CD4-positive, alpha-beta T cell treated with Interleukin-6 for 4 hours (primary cell): ENCODE results near the gene MAST1.
A peak's percentile ranks its signal among the peaks of the same experiment; 100 is the strongest.
"Not testable (repeated sequence)": the region's sequence is repeated elsewhere in the genome, so short reads cannot be mapped to it uniquely, and the experiment has no call there.

ENCODE experiments used
- DNase-seq: peaks from one replicate; pipeline ENCODE4 v3.0.0-alpha.2; 2020; ENCODE audit warnings: mixed read lengths

The MAST1 gene

GRCh38 chr19:12841094-12841493 is 2.8 kb downstream of the MAST1 start:
- peak; percentile 15 for DNase-seq

GRCh38 chr19:12842511-12842910 is 4.2 kb downstream of the MAST1 start:
- no peak for DNase-seq

DNA sequence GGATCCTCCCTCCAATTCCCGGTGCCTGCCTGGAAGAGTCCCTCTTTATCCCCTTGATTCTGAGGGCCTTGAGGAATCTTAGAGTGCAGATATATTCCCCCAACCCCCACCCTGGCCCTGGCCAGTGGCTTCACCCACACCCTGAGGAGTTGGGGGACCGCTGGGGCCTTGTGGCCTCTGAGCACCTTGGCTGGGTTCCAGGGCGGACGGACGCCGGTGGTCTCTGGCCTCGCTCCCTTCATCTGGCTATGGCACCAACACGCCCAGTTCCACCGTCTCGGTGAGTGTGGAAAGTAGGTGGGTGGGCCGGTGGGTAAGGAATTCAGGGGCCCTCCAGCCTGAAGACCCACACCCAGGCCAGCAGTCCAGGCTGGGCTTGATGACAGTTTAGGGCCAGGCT is 5.0 kb downstream of the MAST1 start:
- no peak for DNase-seq

DNA sequence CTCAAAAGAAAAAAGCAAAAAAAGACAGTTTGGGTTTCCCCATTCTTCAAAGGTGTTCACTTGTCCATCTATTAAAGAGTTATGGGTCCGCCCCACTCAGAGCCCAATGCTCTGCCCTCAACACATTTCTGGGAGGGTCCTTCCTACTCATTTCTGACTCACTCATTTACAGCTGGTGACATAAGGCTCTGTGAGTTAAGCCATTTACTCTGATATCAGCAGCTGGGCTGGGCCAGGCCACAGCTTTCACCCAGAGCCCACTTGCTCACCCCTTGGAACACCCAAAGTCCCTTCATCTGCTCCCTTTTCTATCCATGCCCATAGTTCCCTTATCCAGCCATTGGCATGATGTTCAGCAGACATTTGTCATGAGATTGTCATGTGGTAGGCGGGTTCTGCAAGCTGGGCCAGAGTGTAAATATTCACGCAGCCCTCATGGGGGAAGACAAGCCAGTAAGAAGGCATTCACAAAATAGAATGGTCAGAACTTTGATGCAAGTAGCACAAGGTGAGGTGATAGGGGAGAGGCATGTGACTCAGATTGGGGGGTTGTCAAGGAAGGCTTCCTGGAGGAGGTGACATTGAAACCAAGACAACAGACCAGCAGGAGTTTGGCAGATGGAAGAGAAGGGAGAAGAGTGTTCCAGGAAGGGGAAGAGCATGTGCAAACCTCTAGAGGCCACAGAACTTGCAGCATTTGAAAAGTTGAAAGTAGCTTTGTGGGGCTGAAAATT is 5.9 kb downstream of the MAST1 start:
- no peak for DNase-seq

DNA sequence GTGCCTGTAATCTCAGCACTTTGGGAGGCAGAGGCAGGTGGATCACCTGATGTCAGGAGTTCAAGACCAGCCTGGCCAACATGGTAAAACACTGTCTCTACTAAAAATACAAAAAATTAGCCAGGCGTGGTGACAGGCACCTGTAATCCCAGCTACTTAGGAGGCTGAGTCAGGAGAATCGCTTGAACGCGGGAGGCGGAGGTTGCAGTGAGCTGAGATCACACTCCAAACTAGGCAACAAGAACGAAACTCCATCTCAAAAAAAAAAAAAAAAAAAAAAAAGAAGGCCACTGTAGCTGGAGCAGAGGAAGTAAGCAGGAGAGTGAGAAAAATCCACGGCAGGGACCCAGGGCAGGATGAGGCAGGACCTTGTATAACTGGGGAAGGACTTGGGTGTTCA is 8.3 kb downstream of the MAST1 start:
- not testable (repeated sequence) for DNase-seq

DNA sequence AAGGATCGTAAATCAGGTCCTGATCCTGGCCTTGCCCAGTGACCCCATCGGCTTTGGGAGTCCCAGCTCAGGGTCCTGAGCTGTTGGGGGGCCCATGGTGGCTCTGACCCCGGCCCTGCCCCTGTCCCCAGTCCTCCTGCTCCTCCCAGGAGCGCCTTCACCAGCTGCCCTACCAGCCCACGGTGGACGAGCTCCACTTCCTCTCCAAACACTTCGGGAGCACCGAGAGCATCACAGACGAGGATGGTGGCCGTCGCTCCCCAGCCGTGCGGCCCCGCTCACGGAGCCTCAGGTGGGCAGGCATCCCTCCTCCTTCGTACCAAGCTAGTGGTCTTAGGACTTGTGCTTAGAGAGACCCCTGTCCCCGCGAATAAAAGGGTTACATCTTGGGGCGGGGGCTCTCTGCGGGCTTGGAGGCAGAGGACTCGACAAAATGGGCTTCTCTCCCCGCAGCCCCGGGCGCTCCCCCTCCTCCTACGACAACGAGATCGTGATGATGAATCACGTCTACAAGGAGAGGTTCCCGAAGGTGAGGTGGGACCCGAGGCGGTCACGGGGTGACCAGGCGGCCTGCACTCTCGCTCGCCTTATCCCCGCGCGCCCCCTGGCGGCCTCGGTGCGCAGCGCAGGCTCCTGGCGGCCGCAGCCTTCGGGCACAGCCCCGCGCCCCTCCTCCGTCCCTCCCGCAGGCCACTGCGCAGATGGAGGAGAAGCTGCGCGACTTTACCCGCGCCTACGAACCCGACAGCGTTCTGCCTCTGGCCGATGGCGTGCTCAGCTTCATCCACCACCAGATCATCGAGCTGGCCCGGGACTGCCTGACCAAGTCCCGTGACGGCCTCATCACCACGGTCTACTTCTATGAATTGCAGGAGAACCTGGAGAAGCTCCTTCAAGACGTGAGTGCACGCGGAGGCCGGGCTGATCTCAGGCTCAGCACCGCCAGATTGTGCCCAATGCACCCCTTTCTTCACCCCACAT is 9.1 kb downstream of the MAST1 start:
- peak; percentile 83 for DNase-seq

- no peak for DNase-seq
These were observed 18.3 kb downstream of the MAST1 start for GRCh38 chr19:12856653-12857052.

DNA sequence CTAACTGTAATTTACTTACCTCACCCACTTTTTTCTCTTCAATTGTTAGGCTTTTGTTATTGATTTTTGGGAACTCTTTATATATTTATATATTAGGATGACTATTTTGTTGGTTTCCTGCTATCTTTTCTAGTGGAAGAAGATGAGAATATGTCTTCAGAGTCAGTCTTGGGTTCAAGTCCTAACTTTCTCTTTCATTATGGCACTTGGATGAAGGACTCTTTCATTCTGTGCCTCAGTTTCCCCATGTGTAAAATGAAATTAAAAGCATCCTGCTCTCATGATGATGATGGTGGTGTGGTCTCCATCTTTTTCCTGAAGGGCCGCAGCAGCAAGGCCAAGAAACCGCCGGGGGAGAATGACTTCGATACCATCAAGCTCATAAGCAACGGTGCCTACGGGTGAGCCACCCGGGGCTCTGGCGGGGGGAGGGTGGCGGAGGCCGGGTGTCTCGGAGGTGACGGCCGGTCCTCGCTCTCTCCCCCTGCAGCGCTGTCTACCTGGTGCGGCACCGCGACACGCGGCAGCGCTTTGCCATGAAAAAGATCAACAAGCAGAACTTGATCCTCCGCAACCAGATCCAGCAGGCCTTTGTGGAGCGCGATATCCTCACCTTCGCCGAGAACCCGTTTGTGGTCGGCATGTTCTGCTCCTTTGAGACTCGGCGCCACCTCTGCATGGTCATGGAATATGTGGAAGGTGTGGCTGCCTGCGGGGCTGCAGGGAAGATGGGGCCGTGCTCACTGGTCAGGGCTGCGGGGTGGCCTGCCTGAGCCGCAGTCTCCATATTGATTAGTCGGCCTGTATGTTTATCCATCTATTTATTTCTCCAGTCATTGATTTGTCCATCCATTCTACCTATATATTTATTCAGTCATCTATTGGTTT is 20.0 kb downstream of the MAST1 start:
- no peak for DNase-seq

DNA sequence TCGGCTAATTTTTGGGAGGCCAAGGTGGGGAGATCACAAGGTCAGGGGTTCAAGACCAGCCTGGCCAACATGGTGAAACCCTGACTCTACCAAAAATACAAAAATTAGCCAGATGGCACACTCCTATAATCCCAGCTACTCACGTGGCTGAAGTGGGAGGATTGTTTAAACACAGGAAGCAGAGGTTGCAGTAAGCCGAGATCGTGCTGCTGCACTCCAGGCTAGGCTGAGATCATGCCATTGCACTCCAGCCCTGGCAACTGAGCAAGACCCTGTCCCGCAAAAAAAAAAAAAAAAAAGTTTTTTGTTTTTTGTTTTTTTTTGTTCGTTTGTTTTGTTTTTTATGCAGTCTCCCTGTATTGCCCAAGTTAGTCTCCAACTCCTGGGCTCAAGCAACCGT is 21.2 kb downstream of the MAST1 start:
- DNase-seq, result no peak

- no peak for DNase-seq
These were observed 25.8 kb downstream of the MAST1 start for GRCh38 chr19:12864143-12864542.

DNA sequence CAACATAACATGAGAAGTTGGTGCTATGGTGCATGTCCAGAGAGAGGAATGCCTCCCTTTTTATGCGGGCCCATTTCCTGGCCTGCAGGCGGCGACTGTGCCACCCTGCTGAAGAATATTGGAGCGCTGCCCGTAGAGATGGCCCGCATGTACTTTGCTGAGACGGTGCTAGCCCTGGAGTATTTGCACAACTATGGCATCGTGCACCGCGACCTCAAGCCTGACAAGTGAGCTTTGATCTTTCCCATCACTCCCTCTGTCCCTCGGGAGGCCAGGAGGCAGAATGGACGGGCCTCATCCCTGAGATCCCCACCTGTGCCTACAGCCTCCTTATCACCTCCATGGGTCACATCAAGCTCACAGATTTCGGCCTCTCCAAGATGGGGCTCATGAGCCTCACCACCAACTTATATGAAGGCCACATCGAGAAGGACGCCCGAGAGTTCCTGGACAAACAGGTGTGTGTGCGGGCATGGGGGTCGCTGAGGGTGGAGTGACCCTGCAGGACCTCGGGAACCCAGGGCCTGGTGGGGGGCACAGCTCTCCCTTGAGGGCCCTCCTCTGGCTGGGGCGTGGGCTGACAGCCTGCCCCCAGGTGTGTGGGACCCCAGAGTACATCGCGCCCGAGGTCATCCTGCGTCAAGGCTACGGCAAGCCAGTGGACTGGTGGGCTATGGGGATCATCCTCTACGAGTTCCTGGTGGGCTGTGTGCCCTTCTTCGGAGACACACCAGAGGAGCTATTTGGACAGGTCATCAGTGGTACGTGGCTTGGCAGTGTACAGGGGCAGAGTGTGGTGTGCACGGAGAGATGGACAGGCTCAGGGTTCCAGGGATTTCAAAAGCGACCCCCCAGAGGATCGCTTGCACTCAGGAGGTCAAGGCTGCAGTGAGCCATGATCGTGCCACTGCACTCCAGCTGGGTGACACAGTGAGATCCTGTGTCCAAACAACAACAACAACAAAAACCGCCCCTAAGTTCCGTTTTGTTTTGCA is 26.7 kb downstream of the MAST1 start:
- no peak for DNase-seq

- DNase-seq, result no peak
These were observed 27.6 kb downstream of the MAST1 start for GRCh38 chr19:12865746-12866415.

DNA sequence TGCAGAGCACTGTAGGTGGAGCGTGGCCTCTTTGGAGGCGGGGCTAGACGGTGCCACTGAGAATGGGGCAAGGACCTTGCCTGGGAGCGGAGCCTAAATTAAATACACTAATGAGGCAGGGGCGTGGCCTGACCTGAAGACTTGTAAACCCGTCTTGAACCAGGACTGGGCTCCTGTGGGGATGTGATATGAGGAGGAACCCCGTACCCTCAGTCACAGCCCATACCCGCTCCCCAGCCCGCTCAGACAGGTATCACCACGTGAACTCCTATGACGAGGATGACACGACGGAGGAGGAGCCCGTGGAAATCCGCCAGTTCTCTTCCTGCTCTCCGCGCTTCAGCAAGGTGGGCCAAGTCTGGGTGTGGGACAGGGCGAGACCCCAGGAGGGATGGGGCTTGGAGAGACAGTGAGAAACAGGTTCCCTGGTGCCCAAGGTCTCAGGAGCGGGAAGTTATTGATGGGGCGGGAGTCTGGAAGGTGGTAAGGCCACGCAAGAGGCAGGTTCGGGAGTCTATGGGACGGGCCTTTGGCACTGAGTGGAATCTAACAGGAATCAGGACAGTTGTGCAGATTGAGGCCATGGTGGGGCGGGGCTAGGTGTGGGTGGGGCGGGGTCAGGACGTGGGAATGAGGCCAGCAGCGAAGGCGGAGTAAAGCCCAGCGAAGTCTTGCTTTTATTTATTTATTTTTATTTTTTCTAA is 28.3 kb downstream of the MAST1 start:
- no peak for DNase-seq

GRCh38 chr19:12867120-12868099 is 29.1 kb downstream of the MAST1 start:
- peak; percentile 70 for DNase-seq

DNA sequence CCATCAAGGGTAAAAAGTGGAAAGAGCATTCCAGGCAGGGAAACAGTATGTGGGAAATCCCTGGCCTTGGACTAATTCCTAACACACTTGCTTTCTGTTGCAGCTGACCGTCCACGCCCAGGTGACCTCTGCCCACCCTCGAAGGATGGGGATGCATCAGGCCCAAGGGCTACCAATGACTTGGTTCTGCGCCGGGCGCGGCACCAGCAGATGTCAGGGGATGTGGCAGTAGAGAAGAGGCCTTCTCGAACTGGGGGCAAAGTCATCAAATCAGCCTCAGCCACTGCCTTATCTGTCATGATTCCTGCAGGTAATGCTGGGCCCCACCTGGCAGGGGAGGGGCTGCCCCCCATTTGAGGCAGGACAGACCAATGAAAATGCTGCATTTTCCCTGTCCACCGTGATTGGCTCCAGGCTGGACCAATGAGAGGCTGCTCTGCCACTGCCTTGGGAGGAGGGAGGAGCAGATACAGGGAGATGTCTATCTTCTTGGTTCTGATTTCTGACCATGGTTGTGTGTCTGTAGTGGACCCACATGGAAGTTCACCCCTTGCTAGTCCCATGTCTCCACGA is 30.3 kb downstream of the MAST1 start:
- DNase-seq, result peak; percentile 9

GRCh38 chr19:12871681-12872080 is 33.4 kb downstream of the MAST1 start:
- DNase-seq, result no peak

- DNase-seq, result no peak
These were observed 33.9 kb downstream of the MAST1 start for GRCh38 chr19:12872255-12872654.
